Measurements from ENCODE around the gene LGR6.
"Not testable (repeated sequence)": the region's sequence is repeated elsewhere in the genome, so short reads cannot be mapped to it uniquely, and the experiment has no call there.

LGR6 gene

GRCh38 chr1:202179828-202180750 is 13.5 kb upstream of the LGR6 start:
- no peak for DNase-seq (ENCODE audit: low spot score)

- not testable (repeated sequence) for DNase-seq (ENCODE audit: low spot score)
These were observed 12.9 kb upstream of the LGR6 start for GRCh38 chr1:202180751-202181139.

DNA sequence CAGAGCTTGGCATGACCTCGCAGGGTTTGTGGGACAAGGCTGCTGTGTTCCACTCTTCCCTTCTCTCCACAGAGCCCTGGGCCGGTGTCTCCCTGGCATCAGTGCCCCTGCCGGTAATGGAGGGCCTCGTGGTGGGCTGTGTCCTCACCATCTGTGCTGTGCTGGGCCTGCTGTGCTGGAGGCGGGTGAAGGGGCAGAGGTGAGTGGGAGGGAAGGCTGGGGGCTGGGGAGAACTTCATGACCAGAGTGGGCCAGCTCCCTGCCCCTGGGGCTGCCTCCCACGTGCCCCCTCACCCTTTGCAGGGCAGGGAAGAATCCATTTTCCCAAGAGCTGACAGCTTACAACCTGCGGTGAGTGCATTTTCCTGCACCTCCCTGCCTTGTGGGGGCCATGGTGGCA is 12.0 kb upstream of the LGR6 start:
- DNase-seq (ENCODE audit: low spot score): no peak

DNA sequence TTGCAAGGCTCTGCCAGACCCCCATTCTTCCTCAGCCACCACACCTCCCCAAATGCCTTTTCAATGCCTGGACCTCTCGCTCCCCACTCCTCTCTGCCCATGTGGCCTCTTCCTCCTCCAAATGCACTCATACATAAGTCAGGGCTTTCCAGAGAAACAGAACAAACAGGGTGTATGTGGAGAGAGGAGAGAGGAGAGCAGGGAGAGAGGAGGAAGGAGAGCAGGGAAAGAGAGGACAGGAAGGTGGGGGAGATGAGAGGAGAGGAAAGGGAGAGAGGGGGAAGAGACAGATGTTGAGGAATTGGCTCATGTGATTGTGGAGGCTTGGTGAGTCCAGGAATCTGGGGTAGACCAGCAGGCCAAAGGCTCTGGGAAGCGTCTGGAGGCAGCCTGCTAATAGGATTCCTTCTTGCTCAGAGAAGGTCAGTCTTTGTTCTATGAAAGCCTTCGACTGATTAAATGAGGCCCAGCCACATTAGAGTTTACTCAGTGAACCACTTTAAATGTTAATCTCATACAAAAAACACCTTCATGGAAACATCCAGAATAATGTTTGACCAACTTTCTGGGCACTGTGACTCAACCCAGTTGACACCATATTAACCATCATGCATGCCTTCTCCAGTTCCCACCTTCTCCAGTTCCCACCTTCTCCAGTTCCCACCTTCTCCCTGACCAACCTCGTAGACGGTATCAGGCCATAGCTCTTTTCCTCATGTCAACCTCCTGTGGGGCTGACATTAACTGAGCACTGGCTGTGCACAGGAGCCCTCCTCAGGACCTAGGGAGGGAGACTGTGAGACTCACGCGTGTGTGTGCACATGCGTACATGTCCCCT is 11.3 kb upstream of the LGR6 start:
- no peak for DNase-seq (ENCODE audit: low spot score)

DNA sequence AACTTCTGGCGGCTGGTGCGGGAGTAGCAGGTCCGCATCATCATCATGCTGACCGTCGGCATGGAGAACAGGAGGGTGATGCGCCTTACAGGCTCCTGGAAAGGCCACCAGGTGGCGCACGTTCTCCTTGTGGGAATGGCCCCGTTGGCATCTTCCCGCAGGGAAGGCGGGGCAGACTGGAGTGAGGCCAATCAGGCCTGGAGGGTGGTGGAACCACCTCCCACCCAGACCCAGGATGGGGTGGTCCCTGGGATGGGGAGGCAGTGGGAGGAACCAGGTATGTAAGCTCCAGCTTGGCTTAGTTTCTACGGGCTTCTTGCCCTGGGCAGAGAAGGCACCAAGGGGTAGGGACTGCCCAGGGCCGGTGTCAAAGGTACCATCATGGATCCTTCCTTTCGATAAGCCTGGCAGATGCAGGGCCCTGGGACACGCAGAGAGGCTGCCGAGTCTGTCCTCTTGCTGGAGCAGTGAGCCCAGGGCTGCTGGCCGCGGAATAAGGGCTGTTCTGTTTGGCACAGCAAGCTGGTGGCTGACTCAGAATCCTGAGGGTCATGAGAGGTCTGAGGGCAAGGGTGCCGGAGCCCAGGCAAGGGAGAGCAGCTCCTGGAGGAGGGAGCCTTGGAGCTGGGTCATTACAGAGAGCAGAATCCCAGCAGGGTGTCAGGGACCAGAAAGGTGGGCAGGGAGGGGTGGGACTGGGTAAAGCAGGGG is 8.7 kb upstream of the LGR6 start:
- DNase-seq (ENCODE audit: low spot score): peak; percentile 89

GRCh38 chr1:202186327-202186726 is 7.3 kb upstream of the LGR6 start:
- DNase-seq (ENCODE audit: low spot score): no peak

DNA sequence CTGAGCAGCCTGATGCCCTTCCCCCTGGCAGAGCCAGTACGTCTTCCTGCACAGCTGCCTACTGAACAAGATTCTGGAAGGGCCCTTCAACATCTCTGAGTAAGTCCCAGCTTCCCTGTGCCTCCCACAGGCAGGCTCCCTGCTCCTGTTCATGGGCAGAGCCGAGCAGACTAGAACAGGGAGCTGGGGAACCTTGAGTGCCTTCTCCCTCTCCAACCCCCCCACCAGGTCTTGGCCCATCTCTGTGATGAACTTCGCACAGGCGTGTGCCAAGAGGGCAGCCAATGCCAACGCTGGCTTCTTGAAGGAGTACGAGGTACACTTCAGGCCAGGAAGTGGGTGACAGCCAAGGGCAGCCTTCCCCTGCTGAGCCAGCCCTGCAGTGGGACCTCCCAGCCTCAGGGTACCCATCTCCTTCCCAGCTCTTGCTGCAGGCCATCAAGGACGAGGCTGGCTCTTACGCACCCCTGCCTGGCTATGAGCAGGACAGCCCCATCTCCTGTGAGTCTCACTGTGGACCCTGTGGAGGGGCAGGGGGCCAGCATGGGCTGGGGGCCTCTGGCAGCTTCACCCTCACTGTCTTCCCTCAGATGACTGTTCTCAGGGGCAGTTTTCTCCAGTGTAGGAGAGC is 6.4 kb upstream of the LGR6 start:
- no peak for DNase-seq (ENCODE audit: low spot score)

GRCh38 chr1:202187697-202188407 is 5.7 kb upstream of the LGR6 start:
- no peak for DNase-seq (ENCODE audit: low spot score)

GRCh38 chr1:202189001-202189790 is 4.4 kb upstream of the LGR6 start:
- DNase-seq (ENCODE audit: low spot score): peak; percentile 65

- DNase-seq (ENCODE audit: low spot score): no peak
These were observed 3.5 kb upstream of the LGR6 start for GRCh38 chr1:202189918-202190715.

GRCh38 chr1:202191391-202191790 is 2.2 kb upstream of the LGR6 start:
- not testable (repeated sequence) for DNase-seq (ENCODE audit: low spot score)

DNA sequence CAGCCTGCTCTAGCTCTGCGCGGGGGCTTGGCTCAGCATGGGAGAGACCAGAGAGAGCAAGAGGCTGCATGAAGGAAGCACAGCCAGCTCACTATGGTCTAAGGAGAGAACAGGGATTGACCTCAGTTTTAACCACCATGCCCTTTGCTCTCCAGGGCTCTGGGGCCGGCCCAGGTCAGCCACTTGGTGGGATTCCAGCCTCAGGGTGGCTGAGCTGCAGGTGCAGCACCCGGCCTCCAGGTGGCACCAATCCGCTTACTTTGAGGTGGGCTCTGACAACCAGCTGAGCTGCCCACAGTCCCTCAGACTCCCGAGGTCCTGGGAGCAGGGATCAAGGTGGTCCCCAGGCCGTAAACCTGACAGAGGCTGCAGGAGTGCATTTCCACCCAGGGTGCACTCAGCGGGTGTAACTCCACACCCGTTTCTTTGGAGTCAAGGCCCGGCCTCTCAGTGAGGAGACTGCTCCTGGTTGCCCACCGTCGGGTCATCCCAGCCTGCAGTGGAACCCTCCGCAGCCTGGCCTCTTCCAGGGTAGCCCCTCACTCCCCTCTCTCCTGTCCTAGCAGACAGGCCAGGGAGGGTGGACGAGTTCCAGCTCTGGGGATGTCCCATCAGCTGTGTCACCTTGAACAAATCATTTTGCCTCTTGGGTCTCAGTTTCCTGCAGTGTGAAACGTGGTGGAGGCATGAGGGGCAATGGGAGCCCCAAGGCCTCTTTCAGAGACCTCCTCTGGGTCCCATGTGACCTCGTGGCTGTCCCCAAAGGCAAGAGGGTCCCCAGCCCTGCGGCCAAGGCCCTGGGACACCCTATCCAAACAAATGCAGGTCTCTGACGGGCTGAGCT is 607 bp upstream of the LGR6 start:
- peak; percentile 80 for DNase-seq (ENCODE audit: low spot score)

GRCh38 chr1:202194328-202194648 is 689 bp downstream of the LGR6 start:
- no peak for DNase-seq (ENCODE audit: low spot score)

- DNase-seq (ENCODE audit: low spot score): no peak
These were observed 4.2 kb downstream of the LGR6 start for GRCh38 chr1:202197653-202198365.

GRCh38 chr1:202198366-202198724 is 4.7 kb downstream of the LGR6 start:
- no peak for DNase-seq (ENCODE audit: low spot score)

- DNase-seq (ENCODE audit: low spot score): no peak
These were observed 5.7 kb downstream of the LGR6 start for GRCh38 chr1:202199040-202199889.

DNA sequence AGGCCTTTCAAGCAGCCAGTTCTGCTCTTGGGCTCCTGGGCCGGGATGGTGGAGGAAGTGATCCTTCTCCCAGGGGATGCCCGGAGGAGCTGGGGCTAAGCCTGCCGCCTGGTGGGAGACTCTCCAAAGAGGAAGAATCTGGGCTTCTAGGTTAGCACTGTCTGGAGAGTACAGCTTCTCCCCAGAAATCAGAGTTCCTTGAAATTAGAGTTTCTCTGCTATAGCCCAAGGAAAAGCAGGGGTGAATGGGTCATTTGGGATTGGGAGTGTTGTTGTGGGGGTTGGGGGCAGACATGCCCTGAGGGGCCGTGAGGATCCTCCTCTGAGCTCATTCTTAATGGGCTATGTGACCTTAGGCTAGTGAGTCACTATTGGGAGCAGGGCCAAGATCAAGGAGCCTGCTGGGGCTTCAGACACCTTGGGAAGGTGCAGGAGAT is 6.5 kb downstream of the LGR6 start:
- DNase-seq (ENCODE audit: low spot score): no peak
